GM19324 (cell line): ENCODE data around the gene SLPI.

Experiments
- ATAC-seq: cut with Tn5 transposase; IDR thresholded peaks from one replicate; pipeline ENCODE4 v1.9.1; 2021; ENCODE audit warnings: mild to moderate bottlenecking, moderate library complexity; ENCODE audit not compliant: unreplicated experiment, low FRiP score

The SLPI gene

DNA sequence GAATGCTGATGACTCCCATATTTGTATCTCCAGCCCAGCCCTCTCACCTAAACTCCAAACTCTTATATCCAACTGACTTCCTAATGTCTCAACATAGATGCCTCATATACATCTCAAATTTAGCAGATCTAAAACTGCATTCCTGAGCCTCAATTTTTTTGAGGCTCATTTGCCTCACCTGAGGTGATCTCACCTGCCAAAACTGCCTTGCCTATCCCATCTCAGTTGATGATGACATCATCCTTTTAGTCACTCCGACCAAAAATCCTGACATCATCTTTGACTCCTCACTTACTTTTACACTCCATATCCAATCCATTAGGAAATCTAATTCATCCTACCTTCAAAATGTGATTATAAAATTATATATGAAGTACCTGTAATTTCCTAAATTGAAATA lies 25.6 kb upstream of the SLPI start:
- ATAC-seq = no peak

DNA sequence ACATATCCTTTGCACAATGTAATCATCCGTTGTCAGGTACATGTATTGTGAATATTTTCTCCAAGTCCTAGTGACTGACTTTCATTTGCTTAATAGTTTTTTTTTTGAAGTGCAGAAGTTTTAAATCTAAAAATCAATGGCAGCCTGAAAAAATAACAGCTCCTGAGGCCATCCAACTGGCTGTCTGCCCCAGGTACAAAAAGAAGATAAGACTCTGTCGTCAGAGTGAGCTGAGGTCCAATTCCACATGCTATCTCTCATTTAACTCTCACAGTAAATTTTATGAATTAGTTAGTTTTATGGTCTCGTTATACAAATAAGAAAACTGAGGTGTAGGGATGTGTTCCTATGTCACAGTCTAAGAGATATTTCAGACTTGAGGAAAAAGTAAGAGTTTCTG lies 21.0 kb upstream of the SLPI start:
- no peak for ATAC-seq

DNA sequence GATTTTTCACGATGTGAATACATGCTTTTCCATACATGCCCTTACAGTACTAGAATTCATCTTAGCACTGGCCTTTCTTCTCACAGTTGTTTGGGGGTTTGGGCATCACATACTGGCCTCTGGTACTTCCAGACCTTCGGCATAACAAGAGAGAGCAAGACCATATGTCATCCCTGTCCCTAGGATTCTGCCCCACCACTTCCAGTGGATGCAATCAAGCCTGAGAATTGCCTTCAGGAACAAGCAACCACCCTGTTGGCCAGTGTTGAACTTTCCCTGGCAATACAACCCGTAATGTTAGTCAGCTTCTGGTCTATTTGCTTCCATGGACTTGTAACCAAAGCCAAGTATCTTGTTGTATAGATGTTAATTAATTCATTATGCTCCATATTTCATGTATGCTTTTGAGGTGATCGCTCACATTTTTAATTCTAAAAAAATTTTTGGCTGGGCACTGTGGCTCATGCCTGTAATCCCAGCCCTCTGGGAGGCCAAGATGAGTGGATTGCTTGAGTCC lies 15.4 kb upstream of the SLPI start:
- no peak for ATAC-seq

DNA sequence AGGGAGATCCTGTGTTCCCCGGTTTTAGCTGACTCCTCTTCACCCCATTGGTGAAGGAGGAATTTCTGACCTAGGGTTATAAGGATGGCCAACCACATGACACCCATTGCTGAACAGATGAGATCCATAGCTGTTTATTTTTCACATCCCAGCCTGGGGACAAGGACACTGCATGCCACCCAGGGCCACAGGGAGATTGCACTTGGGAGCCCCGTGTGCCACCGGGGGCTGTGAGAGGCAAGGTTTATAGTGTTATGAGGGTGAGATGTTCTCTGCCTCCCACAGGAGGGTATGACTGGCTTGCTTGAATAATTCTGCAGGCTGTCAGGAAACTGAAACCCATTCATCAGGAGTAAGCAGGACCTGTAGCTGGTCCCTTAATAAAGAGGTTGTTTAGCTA lies 14.7 kb upstream of the SLPI start:
- no peak for ATAC-seq

DNA sequence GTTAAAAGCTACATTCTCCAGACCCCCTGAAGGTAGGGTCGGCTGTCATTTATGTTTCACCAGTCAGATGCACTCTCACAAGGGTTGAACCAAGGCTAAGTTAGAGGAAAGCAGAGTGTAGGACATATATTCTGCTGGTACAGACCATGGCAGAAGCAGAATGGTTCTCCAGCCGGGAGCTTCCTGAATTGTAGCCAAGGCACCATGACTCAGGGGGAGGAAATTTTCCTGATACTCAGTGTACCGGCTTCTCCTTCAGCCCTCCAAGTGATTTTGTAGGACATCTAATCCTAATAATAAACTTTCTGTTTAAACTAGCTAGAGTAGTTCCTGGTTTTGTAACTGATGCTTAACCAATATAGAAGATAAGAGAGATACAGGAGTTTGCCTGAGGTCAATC lies 14.2 kb upstream of the SLPI start:
- ATAC-seq = no peak

DNA sequence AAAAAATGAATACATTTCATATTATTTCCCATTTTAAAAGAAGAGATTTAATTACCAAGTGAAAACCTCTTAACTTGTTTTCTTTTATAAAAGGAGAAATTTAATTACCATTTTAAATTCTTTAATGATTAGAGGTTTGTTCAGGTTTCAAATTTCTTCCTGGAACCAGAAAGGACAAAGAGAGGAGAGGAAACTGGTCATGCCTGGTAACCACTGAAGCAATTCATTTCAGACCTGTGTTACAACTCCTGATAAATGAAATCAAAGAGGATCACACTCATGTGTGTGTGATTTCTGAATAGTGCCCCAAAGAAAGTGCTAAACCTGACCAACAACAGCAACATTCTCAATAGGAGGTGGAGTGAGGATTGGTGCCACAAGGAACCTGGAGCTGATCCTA lies 12.6 kb upstream of the SLPI start:
- ATAC-seq = no peak

DNA sequence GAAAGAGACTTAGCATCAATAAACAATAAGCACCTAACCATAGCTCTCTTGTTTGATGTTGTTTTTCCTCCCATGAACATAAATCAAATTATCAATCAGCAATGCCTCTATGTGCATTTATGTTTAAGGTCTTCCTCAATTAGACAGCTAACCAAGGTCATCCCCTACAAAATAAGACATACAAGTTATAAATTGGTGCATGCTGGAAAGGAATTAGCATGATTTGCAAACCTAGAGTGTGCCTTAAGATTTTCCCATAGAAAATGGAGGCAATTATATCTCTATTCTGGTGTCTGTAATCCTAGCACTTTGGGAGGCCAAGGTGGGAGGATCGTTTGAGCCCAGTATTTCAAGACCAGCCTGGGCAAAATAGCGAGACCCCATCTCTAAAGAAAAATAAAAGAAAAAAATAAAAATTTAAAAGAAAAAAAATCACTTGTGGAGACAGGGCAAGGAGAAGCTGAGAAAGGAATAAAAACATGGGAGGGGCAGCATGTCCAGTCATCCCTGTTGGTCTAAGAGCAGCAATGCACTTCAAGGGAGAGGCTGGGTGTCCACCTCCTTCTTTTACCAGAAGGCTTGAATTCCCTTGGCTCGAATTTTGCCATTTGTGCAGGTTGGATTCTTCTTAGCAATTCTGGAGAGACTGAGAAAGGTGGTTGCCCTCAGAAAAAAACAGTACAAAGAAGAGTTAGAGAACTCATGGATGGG lies 9.3 kb upstream of the SLPI start:
- no peak for ATAC-seq

DNA sequence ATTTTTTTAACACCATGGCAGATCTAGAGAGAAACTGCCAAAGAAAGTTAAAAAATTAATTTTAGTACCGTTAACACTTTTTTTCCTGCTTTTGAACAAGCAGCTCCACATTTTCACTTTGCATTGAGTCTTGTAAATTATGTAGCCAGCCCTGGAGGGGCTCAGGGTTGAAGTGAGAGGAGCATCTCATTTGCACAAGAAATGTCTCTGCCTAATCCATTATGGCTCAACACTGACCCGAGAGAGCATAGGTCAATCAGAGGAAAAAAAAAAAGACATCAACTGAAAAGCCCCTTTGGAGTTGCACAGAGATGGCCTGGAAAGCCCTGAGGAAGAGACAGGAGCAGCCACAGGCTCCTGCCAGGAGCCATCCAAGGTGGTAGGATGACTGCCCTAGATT lies 4.3 kb upstream of the SLPI start:
- no peak for ATAC-seq

DNA sequence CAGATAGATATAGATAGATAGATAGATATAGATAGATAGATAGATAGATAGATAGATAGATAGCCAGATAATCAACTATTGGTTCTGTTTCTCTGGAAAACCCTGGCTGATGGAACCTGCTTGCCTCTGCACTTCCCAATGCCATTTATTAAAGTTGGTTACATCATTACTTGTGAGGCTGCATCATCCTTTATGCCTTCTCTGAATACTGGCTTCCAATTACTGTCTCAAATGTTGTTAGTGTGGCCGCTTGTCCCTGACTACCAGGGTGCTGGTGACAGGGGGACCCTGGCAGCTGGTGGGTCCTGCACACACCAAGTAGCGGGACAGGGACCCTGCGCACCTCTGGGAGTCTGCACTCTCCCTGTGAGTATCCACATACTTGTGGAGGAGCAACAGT lies 3.9 kb upstream of the SLPI start:
- ATAC-seq = no peak

DNA sequence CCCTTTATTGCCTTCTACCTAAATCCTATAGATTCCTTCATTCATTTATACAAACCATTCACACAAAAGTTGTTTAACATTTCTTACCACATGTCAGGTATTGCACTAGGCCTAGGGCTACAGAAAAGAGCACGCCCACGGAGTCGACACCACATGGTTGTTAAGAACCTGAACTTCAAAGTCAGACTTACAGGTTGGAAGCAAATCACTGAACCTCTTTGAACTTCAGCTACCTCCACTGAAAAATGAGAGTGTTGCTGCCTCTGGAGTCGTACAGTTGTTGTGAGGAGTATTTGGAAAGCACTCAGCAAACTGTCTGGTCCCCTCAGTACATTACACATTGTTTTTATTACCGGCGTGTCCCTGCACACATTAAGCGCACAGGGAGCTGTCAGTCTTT lies 3.3 kb upstream of the SLPI start:
- no peak for ATAC-seq

DNA sequence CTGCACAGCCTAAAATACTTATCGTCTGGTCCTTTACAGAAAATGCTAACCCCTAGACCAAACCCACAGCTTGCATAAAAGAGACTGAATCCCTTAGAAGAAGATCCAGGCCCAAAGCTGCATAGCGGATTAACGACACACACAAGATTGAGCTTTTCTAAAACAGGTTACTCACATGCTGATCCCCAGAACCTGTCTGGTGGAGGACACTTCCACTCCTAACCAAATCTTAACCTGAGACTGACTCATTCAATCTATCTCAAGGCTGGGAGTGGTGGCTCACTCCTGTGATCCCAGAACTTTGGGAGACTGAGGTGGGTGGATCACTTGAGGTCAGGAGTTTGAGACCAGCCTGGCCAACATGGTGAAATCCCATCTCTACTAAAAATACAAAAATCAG lies 2.8 kb upstream of the SLPI start:
- ATAC-seq = no peak

DNA sequence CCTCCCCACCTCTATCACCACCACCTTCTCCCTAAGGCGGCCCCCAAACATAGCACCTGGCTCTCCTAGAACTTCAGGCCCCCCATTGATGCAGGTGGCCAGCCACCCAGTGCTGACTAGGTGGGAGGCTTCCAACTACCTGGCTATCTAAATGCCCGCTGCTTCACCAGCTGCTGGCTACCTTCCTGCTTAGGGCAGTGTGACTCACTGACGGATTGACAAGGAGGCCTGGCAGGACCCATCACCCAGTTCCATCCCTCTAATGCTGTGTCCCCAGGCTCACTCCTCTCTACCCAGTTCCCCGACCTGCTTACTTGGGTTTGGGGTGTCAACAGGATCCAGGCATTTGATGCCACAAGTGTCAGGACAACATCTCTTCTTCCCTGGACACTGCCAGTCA lies 1.1 kb downstream of the SLPI start:
- ATAC-seq = no peak

DNA sequence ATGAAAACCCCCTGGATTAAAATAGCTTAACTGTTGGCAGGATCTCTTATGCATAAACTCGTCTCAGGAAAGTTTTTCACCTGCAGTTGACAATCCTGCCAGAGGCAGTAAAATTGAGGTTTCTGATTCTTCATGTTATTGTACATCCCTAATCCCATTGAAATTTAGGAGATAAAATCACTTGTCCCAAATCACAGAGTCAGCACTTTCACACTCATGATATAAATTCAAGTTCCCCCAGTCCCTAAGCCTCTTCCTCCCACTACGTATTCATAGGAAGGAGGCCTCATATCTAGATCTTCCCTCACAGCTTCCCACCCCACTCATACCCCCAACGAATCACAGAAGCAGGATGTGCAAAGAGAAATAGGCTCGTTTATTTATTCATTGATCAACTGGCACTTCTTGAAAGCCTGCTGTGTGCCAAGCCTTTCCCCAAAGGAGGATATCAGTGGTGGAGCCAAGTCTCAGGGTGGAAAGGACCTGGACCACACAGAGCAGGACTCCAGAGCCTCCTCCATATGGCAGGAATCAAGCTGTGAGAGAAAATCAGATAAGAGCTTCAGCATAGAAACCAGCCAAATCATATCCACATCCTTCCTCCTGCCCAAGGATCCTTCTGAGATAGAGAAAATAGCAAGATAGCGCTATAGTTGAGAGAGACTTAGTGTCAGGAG lies 2.3 kb downstream of the SLPI start:
- ATAC-seq = no peak

DNA sequence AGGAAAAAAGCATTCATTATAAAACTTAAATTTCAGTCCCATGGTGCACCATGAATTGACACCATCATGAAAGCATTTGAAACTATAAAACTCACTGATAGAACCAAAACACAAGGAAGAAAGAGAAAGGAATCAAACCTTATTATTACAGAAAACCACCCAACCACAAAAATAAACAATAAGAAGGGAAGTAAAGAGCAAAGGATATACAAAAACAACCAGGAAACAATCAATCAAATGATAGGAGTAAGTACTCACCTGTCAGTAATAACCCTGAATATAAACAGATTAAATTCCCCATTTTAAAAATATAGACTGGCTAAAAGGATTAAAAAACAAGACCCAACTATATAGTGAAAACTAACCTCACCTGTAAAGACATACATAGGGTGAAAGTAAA lies 5.8 kb downstream of the SLPI start:
- ATAC-seq = no peak

DNA sequence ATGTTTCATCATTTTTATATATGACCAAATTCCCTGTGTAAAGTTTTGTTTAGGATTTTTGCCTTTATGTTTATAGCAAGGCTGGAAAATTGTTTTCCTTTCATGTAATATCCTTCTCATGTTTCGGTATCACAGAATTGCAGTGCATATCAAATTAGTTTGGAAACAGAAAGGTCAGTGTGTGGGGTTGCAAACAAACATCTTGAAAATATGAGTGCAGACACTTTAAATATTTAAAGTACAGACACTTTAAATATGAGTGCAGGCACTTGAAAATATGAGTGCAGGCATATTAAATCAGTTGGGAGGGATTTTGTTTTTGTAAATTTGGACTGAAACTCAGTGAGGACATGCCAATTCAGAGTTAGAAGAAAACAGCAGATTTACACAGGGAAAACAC lies 6.5 kb downstream of the SLPI start:
- ATAC-seq = no peak

DNA sequence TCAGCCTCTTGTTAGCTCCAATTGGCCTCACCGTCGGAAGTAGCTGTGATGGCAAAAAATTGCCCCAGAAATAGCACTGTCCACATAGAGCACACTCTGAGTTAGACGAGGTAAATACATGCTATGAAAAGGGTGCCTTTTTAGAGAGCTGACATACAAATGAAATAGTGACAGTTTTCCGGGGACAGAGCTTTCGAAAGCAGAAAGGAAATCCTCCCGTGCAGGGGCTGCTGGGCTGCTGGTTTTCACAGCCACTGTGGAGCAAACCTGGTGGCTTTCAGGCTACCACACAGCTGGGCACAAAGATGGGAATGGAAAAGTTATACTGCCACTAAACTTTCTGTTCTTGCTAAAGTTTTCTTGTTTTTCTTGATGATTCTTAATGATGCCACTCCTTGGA lies 8.3 kb downstream of the SLPI start:
- ATAC-seq = no peak

DNA sequence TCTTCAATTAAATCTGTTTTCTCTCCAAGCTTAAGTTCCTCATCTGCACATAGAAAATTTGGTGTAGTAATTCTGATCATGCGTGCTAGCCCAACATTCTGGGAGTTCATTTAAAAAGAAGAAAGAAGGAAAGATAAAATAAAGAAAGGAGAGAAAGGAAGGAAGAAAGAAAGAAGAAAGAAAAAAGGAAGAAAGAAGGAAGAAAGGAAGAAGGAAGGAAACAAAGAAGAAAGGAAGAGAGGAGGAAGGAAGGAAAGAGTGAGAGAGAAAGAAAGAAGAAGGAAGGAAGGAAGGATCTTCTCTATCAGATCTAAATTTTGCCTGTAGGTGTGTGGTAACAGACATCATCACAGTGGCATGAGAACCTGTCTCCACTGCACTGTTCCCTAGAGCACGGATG lies 16.2 kb downstream of the SLPI start:
- no peak for ATAC-seq

DNA sequence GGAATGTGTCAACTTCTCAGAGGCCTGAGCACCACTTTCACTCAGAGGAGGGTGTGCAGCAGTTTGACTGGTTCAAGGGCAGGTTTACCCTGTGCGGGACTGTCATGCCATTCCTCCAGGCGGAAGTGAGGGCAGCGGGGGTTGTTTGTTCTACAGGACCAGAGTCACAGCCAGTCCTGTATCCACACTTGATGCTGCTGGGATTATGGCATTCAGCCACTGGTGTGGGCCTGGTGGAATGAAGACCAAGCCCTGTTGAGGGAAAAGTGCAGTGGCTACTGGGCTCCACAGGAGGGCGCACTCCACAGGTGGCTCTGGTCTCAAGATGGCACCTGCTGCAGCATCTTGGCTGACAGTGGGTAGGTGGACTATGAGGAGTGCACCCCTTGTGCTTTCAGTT lies 18.4 kb downstream of the SLPI start:
- ATAC-seq = no peak

DNA sequence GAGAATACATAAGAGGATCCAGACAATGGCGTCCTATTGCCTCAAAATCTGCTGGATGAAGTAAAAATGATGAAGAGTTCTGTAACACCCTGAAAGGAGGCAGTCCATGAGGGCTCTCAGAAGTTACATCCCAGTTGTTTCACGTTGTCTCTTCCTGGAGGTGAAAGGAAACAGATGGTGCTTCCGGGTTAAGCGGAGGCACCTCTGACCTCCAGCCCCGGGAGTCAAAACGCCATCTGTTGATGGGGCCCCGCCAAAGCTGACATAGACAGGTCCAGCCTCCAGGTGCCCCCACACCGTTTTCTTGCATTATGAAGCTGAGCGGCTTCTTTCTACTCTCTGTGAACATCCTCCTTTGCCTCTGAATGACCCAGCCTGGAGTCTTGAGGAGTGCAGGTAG lies 23.7 kb downstream of the SLPI start:
- ATAC-seq = no peak

DNA sequence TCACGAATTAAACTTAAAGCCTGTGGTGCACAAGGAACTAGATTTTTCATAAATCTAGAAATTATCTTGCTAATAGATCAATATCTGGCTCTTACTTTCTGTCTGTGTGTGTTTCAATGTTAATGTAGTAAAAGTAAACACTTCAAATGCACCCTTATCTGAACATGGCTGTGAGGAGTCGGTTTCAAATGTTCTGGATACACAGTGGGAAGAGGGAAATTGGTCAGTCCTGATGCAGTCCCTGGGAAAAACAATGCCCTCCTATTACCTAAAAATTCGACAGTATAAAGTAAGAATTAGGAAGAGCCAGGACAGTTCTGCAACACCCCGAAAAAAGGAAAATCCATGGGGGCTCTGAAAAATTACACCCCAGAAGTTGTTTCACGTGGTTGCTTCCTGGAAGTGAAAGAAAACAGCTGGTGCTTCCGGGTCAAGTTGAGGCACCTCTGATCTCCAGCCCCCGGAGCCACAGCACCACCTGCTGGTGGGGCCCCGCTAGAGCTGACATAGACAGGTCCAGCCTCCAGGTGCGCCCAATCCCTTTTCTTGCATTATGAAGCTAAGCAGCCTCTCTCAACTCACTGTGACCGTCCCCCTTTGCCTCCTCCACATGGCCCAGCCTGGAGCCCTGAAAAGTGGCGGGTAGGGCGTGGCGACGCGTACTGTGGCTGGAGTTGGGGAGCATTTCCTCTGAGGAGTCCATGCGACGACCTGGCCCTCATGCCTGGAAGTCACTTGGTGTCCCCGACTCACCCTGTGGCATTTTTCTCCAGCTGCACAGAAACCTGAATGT lies 24.9 kb downstream of the SLPI start:
- no peak for ATAC-seq

DNA sequence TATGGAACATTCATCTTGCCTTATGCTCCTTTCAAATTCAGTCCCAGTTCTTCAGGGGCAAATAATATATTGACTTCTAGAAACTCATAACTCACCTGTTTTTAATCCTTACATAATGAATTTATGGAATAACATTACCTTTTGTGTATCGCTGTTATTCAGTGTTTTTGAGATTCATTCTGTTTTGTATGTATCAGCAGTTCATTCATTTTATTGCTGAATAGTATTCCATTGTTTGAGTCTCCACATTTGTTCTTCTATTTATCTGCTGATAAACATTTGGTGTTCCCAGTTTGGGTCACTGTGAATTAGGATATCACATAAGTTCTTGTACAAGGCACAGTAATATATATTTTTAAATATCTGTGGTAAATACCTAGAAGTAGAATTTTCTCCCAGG lies 28.1 kb downstream of the SLPI start:
- ATAC-seq = no peak

DNA sequence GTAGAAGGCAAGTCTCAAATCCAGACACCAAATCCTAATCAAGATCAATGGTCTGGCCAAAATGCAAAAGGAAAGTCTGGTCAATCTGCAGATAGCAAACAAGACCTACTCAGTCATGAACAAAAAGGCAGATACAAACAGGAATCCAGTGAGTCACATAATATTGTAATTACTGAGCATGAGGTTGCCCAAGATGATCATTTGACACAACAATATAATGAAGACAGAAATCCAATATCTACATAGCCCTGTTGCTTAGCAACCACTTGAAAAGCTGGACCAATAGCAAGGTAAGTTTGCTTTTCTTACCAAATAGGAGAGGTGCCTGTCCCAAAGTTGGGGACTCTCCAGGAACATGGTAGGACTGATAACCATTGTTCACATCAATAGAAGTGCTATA lies 31.2 kb downstream of the SLPI start:
- ATAC-seq = no peak
